H9 (cell line): ENCODE measurements around the gene ZNF664. TPM values are rescaled to one million over a fixed set of nuclear protein-coding genes. Genes with fewer than 3 reads are reported as not detected.

Experiments used
- DNase-seq: peaks from one replicate; pipeline ENCODE4 v3.0.0-alpha.2; 2017
- H2AFZ ChIP-seq: one replicate; pipeline ENCODE4 v1.6.1; 2013; ENCODE audit warnings: mild to moderate bottlenecking, low read length, control low read depth, moderate library complexity
- H2AK5ac ChIP-seq: 2 replicates; pipeline ENCODE4 v1.6.1; 2013; ENCODE audit warnings: low read length, control low read depth, mixed read lengths; ENCODE audit not compliant: insufficient read length
- H2BK120ac ChIP-seq: one replicate; pipeline ENCODE4 v1.6.1; 2013; ENCODE audit warnings: low read depth, mild to moderate bottlenecking, low read length, control low read depth, inconsistent platforms; ENCODE audit not compliant: poor library complexity, severe bottlenecking
- H2BK12ac ChIP-seq: 2 replicates; pipeline ENCODE4 v1.6.1; 2013; ENCODE audit warnings: low read length, control low read depth, mixed read lengths, low read depth; ENCODE audit not compliant: insufficient read length
- H2BK15ac ChIP-seq: 2 replicates; pipeline ENCODE4 v1.6.1; 2013; ENCODE audit warnings: low read depth, low read length, control low read depth
- H2BK20ac ChIP-seq: one replicate; pipeline ENCODE4 v1.6.1; 2013; ENCODE audit warnings: low read depth, mild to moderate bottlenecking, low read length, control low read depth, inconsistent platforms; ENCODE audit not compliant: poor library complexity, severe bottlenecking
- H2BK5ac ChIP-seq: 2 replicates; pipeline ENCODE4 v1.6.1; 2013; ENCODE audit warnings: low read length, control low read depth, mixed read lengths; ENCODE audit not compliant: insufficient read length
- H3K14ac ChIP-seq: 2 replicates; pipeline ENCODE4 v1.6.1; 2013; ENCODE audit warnings: low read length, control low read depth; ENCODE audit not compliant: insufficient read depth
- H3K18ac ChIP-seq: 2 replicates; pipeline ENCODE4 v1.6.1; 2013; ENCODE audit warnings: low read depth, mild to moderate bottlenecking, mixed read lengths, low read length, control low read depth; ENCODE audit not compliant: insufficient read length
- H3K23ac ChIP-seq: 2 replicates; pipeline ENCODE4 v1.6.1; 2013; ENCODE audit warnings: low read length, control low read depth, mixed read lengths, low read depth; ENCODE audit not compliant: insufficient read length
- H3K23me2 ChIP-seq: 2 replicates; pipeline ENCODE4 v1.6.1; 2013; ENCODE audit warnings: low read depth, mild to moderate bottlenecking, mixed read lengths, low read length, control low read depth; ENCODE audit not compliant: insufficient read length, poor library complexity, severe bottlenecking
- H3K27ac ChIP-seq: 2 replicates; pipeline ENCODE4 v1.5.1; 2013; ENCODE audit warnings: low read length, control low read depth, mixed read lengths, low read depth; ENCODE audit not compliant: insufficient read length
- H3K27me3 ChIP-seq: 2 replicates; pipeline ENCODE4 v1.6.1; 2013; ENCODE audit warnings: low read length, control low read depth, inconsistent platforms; ENCODE audit not compliant: insufficient read depth
- H3K4ac ChIP-seq: 2 replicates; pipeline ENCODE4 v1.6.1; 2013; ENCODE audit warnings: low read depth, mild to moderate bottlenecking, control low read depth, inconsistent platforms, low read length, moderate library complexity
- H3K4me1 ChIP-seq: 2 replicates; pipeline ENCODE4 v1.6.1; 2013; ENCODE audit warnings: low read length, control low read depth, inconsistent platforms; ENCODE audit not compliant: insufficient read depth
- H3K4me2 ChIP-seq: 2 replicates; pipeline ENCODE4 v1.6.1; 2013; ENCODE audit warnings: low read length, control low read depth, mixed read lengths; ENCODE audit not compliant: insufficient read length, insufficient read depth
- H3K56ac ChIP-seq: 2 replicates; pipeline ENCODE4 v1.6.1; 2013; ENCODE audit warnings: low read depth, mild to moderate bottlenecking, mixed read lengths, low read length, control low read depth; ENCODE audit not compliant: insufficient read length
- H3K79me1 ChIP-seq: 2 replicates; pipeline ENCODE4 v1.6.1; 2013; ENCODE audit warnings: low read depth, mild to moderate bottlenecking, moderate library complexity, low read length, control low read depth, inconsistent platforms; ENCODE audit not compliant: insufficient read depth, poor library complexity, severe bottlenecking
- H3K79me2 ChIP-seq: 2 replicates; pipeline ENCODE4 v1.6.1; 2013; ENCODE audit warnings: low read length, control low read depth, inconsistent platforms; ENCODE audit not compliant: insufficient read depth
- H3K9ac ChIP-seq: 2 replicates; pipeline ENCODE4 v1.6.1; 2013; ENCODE audit warnings: low read length, control low read depth, mixed read lengths; ENCODE audit not compliant: insufficient read length; ENCODE audit errors: extremely low read depth
- H3K9me3 ChIP-seq: one replicate; pipeline ENCODE4 v1.6.1; 2013; ENCODE audit warnings: low read depth, low read length, inconsistent platforms; ENCODE audit not compliant: control insufficient read depth
- H3T11ph ChIP-seq: one replicate; pipeline ENCODE4 v1.6.1; 2013; ENCODE audit warnings: mild to moderate bottlenecking, low read length, control low read depth, inconsistent platforms
- H4K20me1 ChIP-seq: one replicate; pipeline ENCODE4 v1.6.1; 2013; ENCODE audit not compliant: control insufficient read depth, insufficient read length, insufficient read depth
- H4K5ac ChIP-seq: 2 replicates; pipeline ENCODE4 v1.6.1; 2013; ENCODE audit warnings: low read depth, mild to moderate bottlenecking, mixed read lengths, low read length, control low read depth; ENCODE audit not compliant: insufficient read length
- H4K8ac ChIP-seq: replicated peaks from 2 replicates; pipeline ENCODE4 v1.6.1; 2013; ENCODE audit warnings: low read length, control low read depth, mixed read lengths, low read depth; ENCODE audit not compliant: insufficient read length
- H4K91ac ChIP-seq: 2 replicates; pipeline ENCODE4 v1.6.1; 2013; ENCODE audit warnings: low read depth, mild to moderate bottlenecking, moderate library complexity, mixed read lengths, low read length, control low read depth; ENCODE audit not compliant: insufficient read length
- H3K27ac Mint-ChIP-seq, 3 experiments: 2 replicates in 2 of 3; 3 replicates in 1 of 3; pipeline ENCODE4 v1.8.0; 2020 to 2021; ENCODE audit warnings: mixed read lengths in 3 of 3, mild to moderate bottlenecking in 1 of 3, moderate library complexity in 1 of 3
- H3K27me3 Mint-ChIP-seq: 2 replicates; pipeline ENCODE4 v1.8.0; 2021; ENCODE audit warnings: low read depth, mild to moderate bottlenecking, moderate library complexity, mixed read lengths
- H3K36me3 Mint-ChIP-seq, 3 experiments: 2 replicates in 2 of 3; 3 replicates in 1 of 3; pipeline ENCODE4 v1.8.0; 2020 to 2021; ENCODE audit warnings: low read depth in 3 of 3, mixed read lengths in 3 of 3; ENCODE audit not compliant: insufficient read depth in 1 of 3
- H3K4me1 Mint-ChIP-seq, 2 experiments: 2 replicates each; pipeline ENCODE4 v1.8.0; 2020; ENCODE audit warnings: mixed read lengths in 2 of 2
- H3K4me3 Mint-ChIP-seq, 2 experiments: 2 replicates in 1 of 2; 3 replicates in 1 of 2; pipeline ENCODE4 v1.8.0; 2020 to 2021; ENCODE audit warnings: mild to moderate bottlenecking in 2 of 2, mixed read lengths in 2 of 2, moderate library complexity in 1 of 2
- H3K9me3 Mint-ChIP-seq, 2 experiments: 2 replicates in 1 of 2; 3 replicates in 1 of 2; pipeline ENCODE4 v1.8.0; 2020; ENCODE audit warnings: mild to moderate bottlenecking in 2 of 2, mixed read lengths in 2 of 2, moderate library complexity in 1 of 2
- CTCF ChIP-seq: fragments of 200-600 bp; sonication (generic); conservative IDR thresholded peaks from 3 replicates; pipeline ENCODE4 v1.8.0; 2021; ENCODE audit warnings: antibody characterized with exemption, mild to moderate bottlenecking
- WGBS: extraction: QIAGEN DNeasy Blood & Tissue Kit; methylation state at CpG from one replicate; pipeline ENCODE4 v1.1.7; 2013; ENCODE audit warnings: missing lambda C conversion rate, low lambda C conversion rate, mixed read lengths; ENCODE audit not compliant: insufficient read length; ENCODE audit errors: extremely low coverage; 5-methylcytosine and 5-hydroxymethylcytosine counted together
- total RNA-seq: library from RNA; stranded (reverse); gene quantifications from 2 replicates; pipeline ENCODE4 v1.2.1, GENCODE V29; 2021

Gene ZNF664
- total RNA-seq, 1 experiment from 2014 or later, result 29.5 TPM

- no peaks in the 10 kb centered on the region for H3K79me2 ChIP-seq
- no peak overlapping the region for H3K4me3 Mint-ChIP-seq
- H3K4me1 Mint-ChIP-seq, result peaks cover 0 to 13% of the 10 kb centered on the region in 2 experiments; a peak in 2 of 4 replicates
These were observed 13.5 kb downstream of the ZNF664 start for GRCh38 chr12:123986374-123986965.

More at GRCh38 chr12:123986374-123986965, 13.5 kb downstream of the ZNF664 start:
- H3K4me2 ChIP-seq, result no peak overlapping the region
- TF ChIP-seq CTCF, result no peak
- H3K23ac ChIP-seq, result no peak overlapping the region
- no peak overlapping the region for H2AFZ ChIP-seq
- no peak overlapping the region for H4K8ac ChIP-seq
- no CpG with 5 or more reads among the region's 3 CpGs for WGBS
- Mint-ChIP-seq H3K9me3 (no peaks in the 10 kb centered on the region), H3K27ac (no peak overlapping the region), H3K27me3 (peaks cover 13% of the 10 kb centered on the region), H3K36me3 (peaks cover 0 to 19% (median 14%) of the 10 kb centered on the region in 3 experiments; a peak in 5 of 7 replicates)
- H3K56ac ChIP-seq, result no peak overlapping the region
- no peak overlapping the region for H2AK5ac ChIP-seq
- no peak overlapping the region for H2BK20ac ChIP-seq
- H2BK5ac ChIP-seq, result no peak overlapping the region
- no peak overlapping the region for H3K14ac ChIP-seq
- H3T11ph ChIP-seq, result no peak overlapping the region
- no peak overlapping the region for H2BK15ac ChIP-seq
- DNase-seq, result no peak
- H3K79me1 ChIP-seq, result peaks cover 2% of the 10 kb centered on the region
- no peaks in the 10 kb centered on the region for H3K23me2 ChIP-seq
- H4K20me1 ChIP-seq, result no peaks in the 10 kb centered on the region
- H3K27me3 ChIP-seq, result no peaks in the 10 kb centered on the region
- H3K9ac ChIP-seq, result no peak overlapping the region
- H3K4me1 ChIP-seq, result no peaks in the 10 kb centered on the region
- H4K91ac ChIP-seq, result no peak overlapping the region
- no peak overlapping the region for H3K4ac ChIP-seq
- no peaks in the 10 kb centered on the region for H3K9me3 ChIP-seq
- no peak overlapping the region for H3K27ac ChIP-seq
- H2BK12ac ChIP-seq, result no peak overlapping the region
- H2BK120ac ChIP-seq, result no peak overlapping the region
- no peak overlapping the region for H4K5ac ChIP-seq
- no peak overlapping the region for H3K18ac ChIP-seq
